Muscle of arm (tissue), 14 donors: ENCODE results near the gene CSF1R. TPM values are rescaled to one million over a fixed set of nuclear protein-coding genes. Genes with fewer than 3 reads are reported as not detected.

Experiments used
- DNase-seq: peaks from one replicate; pipeline ENCODE4 v3.0.0-alpha.2; 2013
- long read RNA-seq, 11 donors: transcript quantifications; one replicate each; lab custom pipeline, GENCODE V29; 2026
- polyA plus RNA-seq, 12 donors: library from polyadenylated mRNA; unstranded; fragments of 120-200 nt; gene quantifications; one replicate each; pipeline ENCODE4 v1.2.1, GENCODE V29; 2013; ENCODE audit not compliant: insufficient read length in 12 of 12

The CSF1R gene
- polyA plus RNA-seq, result 10 to 100 TPM in 11 of 12 donors, not detected in 1; 17.0 to 41.1 (median 24.6) TPM
- long read RNA-seq, donor 1, partial matches to known transcripts, result 433 of 434 reads
- long read RNA-seq, donor 1, other reads (novel, unspliced or antisense), result 0 of 434 reads
- long read RNA-seq, donor 2, partial matches to known transcripts, result 383 of 383 reads
- long read RNA-seq, donor 2, other reads (novel, unspliced or antisense), result 0 of 383 reads
- long read RNA-seq, donor 3, partial matches to known transcripts, result 17 of 19 reads
- long read RNA-seq, donor 3, other reads (novel, unspliced or antisense), result 0 of 19 reads
- long read RNA-seq, donor 4, result 0 reads
- long read RNA-seq, donor 5, partial matches to known transcripts, result 418 of 421 reads
- long read RNA-seq, donor 5, other reads (novel, unspliced or antisense), result 0 of 421 reads
- long read RNA-seq, donor 6, partial matches to known transcripts, result 191 of 193 reads
- long read RNA-seq, donor 6, other reads (novel, unspliced or antisense), result 0 of 193 reads
- long read RNA-seq, donor 7, partial matches to known transcripts, result 5 of 6 reads
- long read RNA-seq, donor 7, other reads (novel, unspliced or antisense), result 0 of 6 reads
- long read RNA-seq, donor 8, partial matches to known transcripts, result 290 of 291 reads
- long read RNA-seq, donor 8, other reads (novel, unspliced or antisense), result 0 of 291 reads
- long read RNA-seq, donor 9, partial matches to known transcripts, result 342 of 342 reads
- long read RNA-seq, donor 9, other reads (novel, unspliced or antisense), result 0 of 342 reads
- long read RNA-seq, donor 10, result 0 reads
- long read RNA-seq, donor 11, partial matches to known transcripts, result 0 of 1 reads
- long read RNA-seq, donor 11, other reads (novel, unspliced or antisense), result 0 of 1 reads

- DNase-seq, result no peak
Observed at GRCh38 chr5:150085950-150086715, at the start of gene CSF1R. Gene CSF1R, minus strand, starts transcription at chr5:150086554. Its CDS starts 127 bp downstream, at chr5:150086427.

GRCh38 chr5:150135557-150136304 lies 49.4 kb upstream of the CSF1R start:
- DNase-seq, result no peak

DNA sequence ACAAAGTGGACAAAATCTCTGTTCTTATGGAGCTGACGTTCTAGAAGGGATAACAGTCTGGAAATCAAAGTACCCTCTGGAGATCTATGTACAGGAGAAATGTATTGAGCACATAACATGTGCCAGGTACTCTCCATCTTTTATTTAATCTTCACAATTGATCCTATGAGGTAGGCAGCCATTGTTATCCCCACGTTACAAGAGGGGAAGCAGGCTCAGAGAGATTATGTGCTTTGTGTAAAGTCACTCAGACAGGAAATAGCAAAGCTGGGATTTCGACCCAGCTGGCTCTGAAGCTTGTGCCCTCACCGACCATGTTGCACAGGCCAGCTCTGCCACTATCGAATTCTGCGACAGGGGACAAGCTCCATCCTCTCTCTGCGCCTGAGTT lies 47.8 kb upstream of the CSF1R start:
- no peak for DNase-seq

DNA sequence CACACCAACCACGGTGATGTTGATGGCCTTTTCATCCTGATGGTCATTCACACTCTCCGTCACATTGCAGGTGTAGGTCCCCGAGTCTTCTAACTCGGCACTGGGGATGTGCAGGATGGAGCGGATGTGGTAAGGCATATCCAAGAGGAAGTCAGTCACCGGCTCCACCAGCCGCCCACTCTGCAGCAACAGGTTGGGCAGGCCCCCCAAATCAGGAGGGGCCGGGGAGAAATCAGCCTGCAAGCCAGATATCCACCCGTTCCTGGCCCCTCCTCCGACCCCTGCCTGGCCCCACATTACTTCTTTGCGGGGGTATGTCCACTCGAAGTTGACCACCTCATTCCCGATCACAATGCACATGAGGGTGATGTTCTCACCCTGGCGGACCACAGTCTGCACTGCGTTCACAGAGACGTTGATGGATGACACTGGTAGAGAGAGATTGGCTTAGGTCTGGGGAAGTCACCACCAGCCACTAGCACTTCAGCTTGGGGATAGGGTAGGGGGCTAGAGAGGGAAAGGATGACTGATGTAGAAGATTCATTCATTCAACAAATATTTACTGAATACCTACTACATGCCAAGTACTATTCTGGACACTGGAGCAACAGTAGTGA lies 47.3 kb upstream of the CSF1R start:
- no peak for DNase-seq

DNA sequence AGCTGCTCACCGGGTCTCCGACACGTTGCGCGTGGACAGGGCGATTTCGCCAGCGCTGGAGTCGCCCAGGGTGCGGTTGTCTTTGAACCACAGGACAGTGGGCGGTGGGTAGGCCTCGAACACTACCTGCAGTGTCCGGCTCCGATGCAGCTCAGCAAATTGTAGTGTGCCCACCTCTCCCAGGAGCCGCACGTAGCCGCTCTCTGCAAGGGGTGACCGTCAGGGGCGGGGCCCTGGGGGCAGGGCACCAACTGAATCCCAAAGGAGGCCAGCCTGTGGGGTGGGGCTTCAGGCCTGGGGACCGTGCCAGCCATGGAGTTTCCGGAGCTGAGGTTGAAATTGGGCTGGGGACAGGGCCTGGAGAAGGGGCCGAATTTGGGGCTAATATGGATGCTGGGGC lies 46.4 kb upstream of the CSF1R start:
- DNase-seq, result no peak

- no peak for DNase-seq
Observed at GRCh38 chr5:150131978-150132694, 45.8 kb upstream of the CSF1R start.

DNA sequence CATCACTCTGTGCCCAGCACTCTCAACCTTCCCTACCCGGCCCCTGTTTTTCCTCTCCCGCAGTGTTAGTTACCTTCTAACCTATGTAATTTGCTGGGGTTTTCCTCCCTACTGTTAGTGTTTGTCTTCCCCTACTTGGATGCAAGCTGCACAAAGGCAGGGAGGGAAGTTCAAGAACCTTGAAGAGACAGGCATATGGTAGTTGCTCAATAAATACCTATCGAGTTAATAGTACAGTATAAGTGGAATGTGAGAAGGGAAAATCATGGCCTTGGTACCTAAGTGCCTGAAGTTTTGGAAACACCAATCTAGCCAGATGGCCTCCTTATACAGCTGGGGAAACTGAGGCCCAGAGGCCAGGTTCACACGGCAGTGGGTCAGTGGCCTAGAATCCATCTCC lies 45.1 kb upstream of the CSF1R start:
- DNase-seq, result no peak

- DNase-seq, result no peak
Observed at GRCh38 chr5:150130493-150130922, 44.2 kb upstream of the CSF1R start.

- peak; percentile 60 for DNase-seq
Observed at GRCh38 chr5:150129813-150130492, 43.6 kb upstream of the CSF1R start.

GRCh38 chr5:150129454-150129812 lies 43.1 kb upstream of the CSF1R start:
- no peak for DNase-seq

DNA sequence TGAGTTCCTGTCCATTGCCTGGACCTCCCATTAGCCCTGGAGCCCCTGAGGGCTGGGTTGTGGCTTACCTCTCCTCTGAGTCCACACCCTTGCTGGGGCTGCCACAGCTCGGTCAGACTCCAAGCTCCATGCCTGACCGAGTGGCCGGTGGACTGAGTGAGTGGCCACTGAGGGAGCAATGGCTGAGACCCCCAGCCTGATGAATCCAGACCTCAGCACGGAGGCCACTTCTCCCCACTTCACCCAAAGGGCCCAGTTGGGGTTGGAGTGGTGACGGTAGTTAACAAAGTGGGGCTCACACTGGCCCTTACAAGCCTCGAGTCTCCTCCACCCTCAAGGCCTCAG lies 40.5 kb upstream of the CSF1R start:
- DNase-seq, result no peak

GRCh38 chr5:150126199-150126920 lies 40.0 kb upstream of the CSF1R start:
- no peak for DNase-seq

DNA sequence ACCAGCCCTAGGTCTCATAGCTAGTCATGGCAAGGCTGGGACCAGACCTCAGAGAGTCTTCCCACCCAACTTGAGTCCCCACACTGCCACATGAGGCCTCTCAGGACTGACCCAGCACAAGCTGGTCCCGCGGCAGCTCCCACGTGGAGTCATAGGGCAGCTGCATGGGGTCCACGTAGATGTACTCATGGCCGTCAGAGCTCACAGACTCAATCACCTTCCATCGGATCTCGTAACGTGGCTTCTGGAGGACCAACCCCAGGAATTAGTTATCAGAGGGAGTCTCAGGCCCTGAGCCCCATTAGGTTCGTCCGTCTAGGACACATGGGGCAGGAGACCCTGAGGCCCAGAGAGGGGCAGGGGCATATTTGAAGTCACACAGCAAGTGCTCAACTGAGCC lies 39.0 kb upstream of the CSF1R start:
- no peak for DNase-seq

DNA sequence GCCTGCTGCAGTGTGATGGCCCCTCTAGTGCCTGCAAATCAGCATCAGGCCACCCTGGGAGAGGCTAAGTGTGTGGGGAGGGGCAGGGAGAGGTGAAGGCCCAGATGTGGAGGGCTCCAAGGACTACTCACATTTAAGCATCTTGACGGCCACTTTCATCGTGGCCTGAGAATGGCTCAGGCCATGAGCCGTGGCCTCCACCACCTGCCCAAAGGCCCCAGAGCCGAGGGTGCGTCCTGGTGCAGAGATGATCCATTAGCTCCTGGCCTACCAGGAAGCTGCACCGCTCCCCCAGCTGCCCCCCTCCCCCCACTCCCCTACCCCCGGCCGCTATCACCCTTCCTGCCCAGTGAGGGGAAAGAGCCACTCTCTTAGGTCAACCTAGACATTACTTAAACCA lies 38.2 kb upstream of the CSF1R start:
- no peak for DNase-seq

DNA sequence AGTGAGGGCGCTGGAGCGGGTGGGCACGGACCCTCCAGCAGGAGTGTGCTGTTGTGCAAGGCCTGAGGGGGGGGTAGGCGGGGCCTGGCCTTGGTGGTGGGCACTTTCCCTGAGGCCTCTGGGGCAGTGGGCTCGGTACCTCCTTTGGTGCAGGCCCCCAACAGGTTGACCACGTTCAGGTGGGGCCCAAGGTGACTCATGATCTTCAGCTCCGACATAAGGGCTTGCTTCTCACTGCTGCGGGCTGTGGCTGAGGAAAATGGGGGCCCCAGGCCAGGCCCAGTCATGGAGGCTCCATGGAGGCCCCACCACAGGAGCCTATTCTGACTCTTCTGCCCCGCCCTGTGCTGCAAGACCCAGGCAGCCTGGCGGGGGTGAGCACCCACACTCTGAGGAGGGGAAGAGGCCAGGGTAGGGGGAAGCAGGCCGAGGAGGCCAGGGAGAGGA lies 37.8 kb upstream of the CSF1R start:
- DNase-seq, result no peak

DNA sequence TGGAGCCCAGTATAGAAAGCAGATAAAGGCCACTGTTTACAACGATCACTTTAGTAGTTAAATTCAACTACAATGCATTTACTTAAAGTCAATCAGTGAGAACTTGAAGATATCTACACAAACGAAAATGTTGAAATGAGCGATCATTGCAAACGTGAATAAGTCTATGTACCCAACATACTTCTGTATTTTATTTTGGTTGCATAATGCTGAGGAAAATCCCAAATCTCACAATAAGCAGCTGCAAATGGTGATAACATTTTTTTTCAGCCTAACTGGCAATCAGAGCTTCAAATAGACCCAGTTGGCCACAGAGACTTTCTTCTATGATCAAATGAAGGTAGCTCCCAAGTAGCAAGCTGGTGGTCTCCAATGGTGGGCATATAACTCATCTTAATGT lies 37.2 kb upstream of the CSF1R start:
- no peak for DNase-seq

- DNase-seq, result no peak
Observed at GRCh38 chr5:150122536-150123481, 36.5 kb upstream of the CSF1R start.

- no peak for DNase-seq
Observed at GRCh38 chr5:150122158-150122510, 35.8 kb upstream of the CSF1R start.
